Mucosa of rectum (tissue), 2 donors: ENCODE measurements around the gene DCK.

Experiments used
- H3K27ac ChIP-seq, 2 donors: one replicate each; pipeline ENCODE4 v1.7.0; 2013; ENCODE audit warnings: inconsistent platforms in 2 of 2, low read depth in 2 of 2, low read length in 2 of 2
- H3K27me3 ChIP-seq, 2 donors: one replicate each; pipeline ENCODE4 v1.7.0; 2013; ENCODE audit warnings: low read length in 2 of 2; ENCODE audit not compliant: control insufficient read depth in 2 of 2, insufficient read depth in 2 of 2
- H3K36me3 ChIP-seq, 2 donors: one replicate each; pipeline ENCODE4 v1.7.0; 2013; ENCODE audit warnings: low read length in 2 of 2; ENCODE audit not compliant: control insufficient read depth in 2 of 2, insufficient read depth in 2 of 2
- H3K4me1 ChIP-seq, 2 donors: one replicate each; pipeline ENCODE4 v1.7.0; 2013; ENCODE audit warnings: low read length in 2 of 2, mild to moderate bottlenecking in 1 of 2; ENCODE audit not compliant: control insufficient read depth in 2 of 2, insufficient read depth in 2 of 2
- H3K4me3 ChIP-seq, 2 donors: one replicate each; pipeline ENCODE4 v1.7.0; 2013; ENCODE audit warnings: low read length in 2 of 2
- H3K9ac ChIP-seq, 2 donors: one replicate each; pipeline ENCODE4 v1.7.0; 2013; ENCODE audit warnings: low read length in 2 of 2, low read depth in 1 of 2, mild to moderate bottlenecking in 1 of 2
- H3K9me3 ChIP-seq, 2 donors: one replicate each; pipeline ENCODE4 v1.7.0; 2013; ENCODE audit warnings: low read length in 2 of 2; ENCODE audit not compliant: control insufficient read depth in 2 of 2
- donor health status: healthy.
- donor health status: Normal muscosa, but diverticular disease.

The DCK gene

GRCh38 chr4:70979445-70980008, 13.9 kb upstream of the DCK start:
- H3K36me3 ChIP-seq, result peaks cover 0 to 2% of the 10 kb centered on the region in 2 donors
- no peak overlapping the region for H3K27ac ChIP-seq
- H3K4me1 ChIP-seq, result no peaks in the 10 kb centered on the region
- H3K9ac ChIP-seq, result no peak overlapping the region
- no peaks in the 10 kb centered on the region for H3K9me3 ChIP-seq
- no peaks in the 10 kb centered on the region for H3K27me3 ChIP-seq
- no peak overlapping the region for H3K4me3 ChIP-seq

GRCh38 chr4:70980196-70980595, 13.3 kb upstream of the DCK start:
- no peaks in the 10 kb centered on the region for H3K27me3 ChIP-seq

GRCh38 chr4:70984106-70984505, 9.3 kb upstream of the DCK start:
- Histone ChIP-seq H3K36me3 (no peaks in the 10 kb centered on the region), H3K9me3 (no peaks in the 10 kb centered on the region), H3K9ac (no peak overlapping the region), H3K27me3 (no peaks in the 10 kb centered on the region), H3K4me1 (no peaks in the 10 kb centered on the region), H3K4me3 (no peak overlapping the region), H3K27ac (no peak overlapping the region)

More at GRCh38 chr4:70980196-70980595, 13.3 kb upstream of the DCK start:
- Histone ChIP-seq H3K4me1 (no peaks in the 10 kb centered on the region), H3K36me3 (peaks cover 0 to 2% of the 10 kb centered on the region in 2 donors), H3K9me3 (no peaks in the 10 kb centered on the region), H3K27ac (no peak overlapping the region), H3K4me3 (no peak overlapping the region), H3K9ac (no peak overlapping the region)

GRCh38 chr4:70984589-70984988, 8.9 kb upstream of the DCK start:
- Histone ChIP-seq H3K27me3 (no peaks in the 10 kb centered on the region), H3K9me3 (no peaks in the 10 kb centered on the region), H3K4me1 (no peaks in the 10 kb centered on the region), H3K36me3 (no peaks in the 10 kb centered on the region), H3K27ac (no peak overlapping the region), H3K4me3 (no peak overlapping the region), H3K9ac (no peak overlapping the region)

- Histone ChIP-seq H3K4me1 (peaks cover 4 to 10% of the 10 kb centered on the region in 2 donors), H3K9ac (no peak overlapping the region), H3K27me3 (no peaks in the 10 kb centered on the region), H3K9me3 (no peaks in the 10 kb centered on the region), H3K36me3 (no peaks in the 10 kb centered on the region), H3K27ac (no peak overlapping the region), H3K4me3 (no peak overlapping the region)
Observed at GRCh38 chr4:70991596-70991995, 1.9 kb upstream of the DCK start.

- H3K4me1 ChIP-seq, result peaks cover 4 to 10% of the 10 kb centered on the region in 2 donors
- peak overlapping the region; percentile 81 to 83 for H3K4me3 ChIP-seq
- no peaks in the 10 kb centered on the region for H3K9me3 ChIP-seq
- no peaks in the 10 kb centered on the region for H3K27me3 ChIP-seq
- no peaks in the 10 kb centered on the region for H3K36me3 ChIP-seq
- peak overlapping the region; percentile 85 to 89 for H3K27ac ChIP-seq
- H3K9ac ChIP-seq, result peak overlapping the region; percentile 78 to 81
Observed at GRCh38 chr4:70992391-70992881, 1.0 kb upstream of the DCK start.

GRCh38 chr4:70994069-70994366, 569 bp downstream of the DCK start:
- Histone ChIP-seq H3K36me3 (peaks cover 2 to 8% of the 10 kb centered on the region in 2 donors), H3K4me1 (peaks cover 4 to 10% of the 10 kb centered on the region in 2 donors), H3K9ac (peak overlapping the region; percentile 78 to 81), H3K4me3 (peak overlapping the region; percentile 81 to 83), H3K9me3 (no peaks in the 10 kb centered on the region), H3K27ac (peak overlapping the region; percentile 85 to 89), H3K27me3 (no peaks in the 10 kb centered on the region)

GRCh38 chr4:70994387-70995099, 1.1 kb downstream of the DCK start:
- H3K27ac ChIP-seq, result peak overlapping the region in 1 of 2 donors; percentile 89
- H3K9me3 ChIP-seq, result no peaks in the 10 kb centered on the region
- H3K4me3 ChIP-seq, result peak overlapping the region; percentile 81 to 83
- H3K9ac ChIP-seq, result peak overlapping the region in 1 of 2 donors; percentile 78
- H3K36me3 ChIP-seq, result peaks cover 2 to 10% of the 10 kb centered on the region in 2 donors
- peaks cover 4 to 10% of the 10 kb centered on the region in 2 donors for H3K4me1 ChIP-seq
- no peaks in the 10 kb centered on the region for H3K27me3 ChIP-seq

- H3K9ac ChIP-seq, result no peak overlapping the region
- H3K27me3 ChIP-seq, result no peaks in the 10 kb centered on the region
- no peak overlapping the region for H3K27ac ChIP-seq
- no peaks in the 10 kb centered on the region for H3K9me3 ChIP-seq
- peaks cover 2 to 10% of the 10 kb centered on the region in 2 donors for H3K36me3 ChIP-seq
- H3K4me3 ChIP-seq, result peak overlapping the region in 1 of 2 donors; percentile 17
- H3K4me1 ChIP-seq, result peaks cover 4 to 10% of the 10 kb centered on the region in 2 donors
Observed at GRCh38 chr4:70996018-70996360, 2.5 kb downstream of the DCK start.

- Histone ChIP-seq H3K4me3 (no peak overlapping the region), H3K27ac (peak overlapping the region in 1 of 2 donors; percentile 44), H3K9me3 (no peaks in the 10 kb centered on the region), H3K27me3 (no peaks in the 10 kb centered on the region), H3K4me1 (peaks cover 4 to 10% of the 10 kb centered on the region in 2 donors), H3K36me3 (peaks cover 2 to 10% of the 10 kb centered on the region in 2 donors), H3K9ac (no peak overlapping the region)
Observed at GRCh38 chr4:70997036-70997435, 3.6 kb downstream of the DCK start.
